Glutamatergic neuron (in vitro differentiated cells): Measurements from ENCODE around the gene ALG8. TPM values are rescaled to one million over a fixed set of nuclear protein-coding genes. Genes with fewer than 3 reads are reported as not detected.

Experiments used
- DNase-seq: peaks from one replicate; pipeline ENCODE4 v3.0.0; 2022
- H3K27ac Mint-ChIP-seq: one replicate; pipeline ENCODE4 v1.8.0; 2020; ENCODE audit warnings: mild to moderate bottlenecking, mixed read lengths, inconsistent platforms; ENCODE audit not compliant: unreplicated experiment
- H3K27me3 Mint-ChIP-seq: one replicate; pipeline ENCODE4 v1.8.0; 2020; ENCODE audit warnings: mild to moderate bottlenecking, moderate library complexity, mixed read lengths, inconsistent platforms; ENCODE audit not compliant: unreplicated experiment
- H3K36me3 Mint-ChIP-seq: one replicate; pipeline ENCODE4 v1.8.0; 2020; ENCODE audit warnings: mild to moderate bottlenecking, mixed read lengths, inconsistent platforms; ENCODE audit not compliant: unreplicated experiment
- H3K4me1 Mint-ChIP-seq: one replicate; pipeline ENCODE4 v1.8.0; 2020; ENCODE audit warnings: mild to moderate bottlenecking, low read depth, mixed read lengths, inconsistent platforms; ENCODE audit not compliant: unreplicated experiment
- H3K4me3 Mint-ChIP-seq: one replicate; pipeline ENCODE4 v1.8.0; 2020; ENCODE audit warnings: mild to moderate bottlenecking, mixed read lengths, inconsistent platforms; ENCODE audit not compliant: unreplicated experiment
- H3K9me3 Mint-ChIP-seq: one replicate; pipeline ENCODE4 v1.8.0; 2020; ENCODE audit warnings: mild to moderate bottlenecking, moderate library complexity, mixed read lengths, inconsistent platforms; ENCODE audit not compliant: unreplicated experiment
- CTCF ChIP-seq: fragments of 200-600 bp; sonication (generic); IDR thresholded peaks from one replicate; pipeline ENCODE4 v1.5.0; 2021; ENCODE audit not compliant: partially characterized antibody, unreplicated experiment
- long read RNA-seq: library from polyadenylated mRNA; unstranded; transcript quantifications from one replicate; pipeline ENCODE4 v2.0.0, GENCODE V29; 2020; ENCODE audit not compliant: unreplicated experiment
- total RNA-seq: library from RNA; stranded (reverse); fragmentation: NEBNext Ultra II Directional; extraction: Animal tissue kit (Norgen Biotek cat#: 25700); gene quantifications from one replicate; pipeline ENCODE4 v1.2.1, GENCODE V29; 2021; ENCODE audit not compliant: unreplicated experiment

The ALG8 gene
- 30.3 TPM for total RNA-seq
- long read RNA-seq, transcript ALG8-201 (13 exons, 1,675 nt), result major isoform, 15 of 27 reads
- long read RNA-seq, partial matches to known transcripts, result 0 of 27 reads
- long read RNA-seq, other reads (novel, unspliced or antisense), result 11 of 27 reads

DNA sequence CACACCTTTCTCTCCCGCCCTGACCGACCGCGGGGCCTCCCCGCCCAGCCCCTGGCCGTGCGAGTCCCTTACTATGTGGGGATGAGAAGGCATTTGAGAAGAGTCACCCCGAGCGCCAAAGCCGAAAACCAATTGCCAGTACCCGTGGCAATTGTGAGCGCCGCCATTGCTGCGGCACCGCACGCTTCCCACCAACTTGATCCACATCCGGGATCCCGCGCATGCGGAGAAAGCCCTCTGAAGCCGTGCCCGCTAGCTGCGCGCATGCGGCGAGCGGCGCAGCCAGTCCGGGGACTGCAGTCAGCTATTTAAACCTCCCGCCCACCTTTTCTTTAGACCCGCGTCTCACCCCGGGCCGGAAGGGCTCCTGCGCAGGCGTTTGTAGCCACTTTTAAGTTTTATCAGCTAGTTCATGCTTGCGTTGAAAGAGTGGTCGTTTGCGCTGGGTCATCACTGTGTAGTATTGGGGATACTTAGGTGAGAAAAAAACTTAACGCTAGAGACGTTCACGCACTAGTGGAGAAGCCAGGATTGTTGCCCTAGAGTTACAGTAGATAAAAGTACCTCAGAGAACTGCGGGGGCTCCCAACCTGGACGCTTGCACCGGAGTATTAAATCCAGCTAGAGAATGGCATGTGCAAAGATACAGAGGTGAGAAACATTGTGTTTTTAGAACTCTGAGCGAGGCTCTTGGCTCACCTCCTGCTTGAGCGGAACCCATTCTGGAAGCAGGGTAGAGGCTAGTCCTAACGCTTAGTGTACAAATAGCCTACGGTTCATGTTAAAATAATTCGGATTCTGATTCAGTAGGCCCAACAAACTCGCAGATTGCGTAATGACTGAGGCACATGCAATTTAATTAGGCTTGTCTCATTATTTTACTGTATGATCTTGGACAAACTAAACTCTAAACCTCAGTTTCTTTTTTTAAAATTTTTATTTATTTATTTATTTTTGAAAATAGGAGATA is at the start of gene ALG8:
TSS of gene ALG8 (minus strand) at position 205 of the 970 bp plus-strand sequence. CDS start at position 167, 38 bp downstream.
- Mint-ChIP-seq H3K4me3 (peak within 1 kb of the TSS; percentile 94), H3K27ac (peak within 1 kb of the TSS; percentile 48), H3K36me3 (no peaks in the 10 kb centered on the region), H3K4me1 (peaks cover 8% of the 10 kb centered on the region), H3K9me3 (peaks cover 3% of the 10 kb centered on the region), H3K27me3 (peaks cover 5% of the 10 kb centered on the region)
- DNase-seq, result peak; percentile 98
- no peak for TF ChIP-seq CTCF

- peak within 1 kb of the TSS; percentile 93 for H3K4me3 Mint-ChIP-seq
- peaks cover 11% of the 10 kb centered on the region for H3K9me3 Mint-ChIP-seq
- no peaks in the 10 kb centered on the region for H3K36me3 Mint-ChIP-seq
- DNase-seq, result peak; percentile 98
- TF ChIP-seq CTCF, result no peak
- peak within 1 kb of the TSS; percentile 70 for H3K27ac Mint-ChIP-seq
- peaks cover 28% of the 10 kb centered on the region for H3K4me1 Mint-ChIP-seq
- H3K27me3 Mint-ChIP-seq, result peaks cover 15% of the 10 kb centered on the region
These were observed 49.1 kb upstream of the ALG8 start, which contains the start of the genes KCTD21 and USP35 for GRCh38 chr11:78188286-78189173. KCTD21 (minus strand) TSS chr11:78188626; CDS start chr11:78174554, 14,072 bp downstream. USP35 (plus strand) TSS chr11:78188919; CDS start chr11:78196246, 7,327 bp downstream.

- Mint-ChIP-seq H3K4me3 (peak overlapping the region; percentile 93), H3K4me1 (peaks cover 25% of the 10 kb centered on the region)
These were observed 48.2 kb upstream of the ALG8 start for GRCh38 chr11:78187366-78188285.

More at GRCh38 chr11:78187366-78188285, 48.2 kb upstream of the ALG8 start:
- Mint-ChIP-seq H3K27ac (peak overlapping the region; percentile 70), H3K36me3 (no peaks in the 10 kb centered on the region), H3K27me3 (peaks cover 12% of the 10 kb centered on the region), H3K9me3 (peaks cover 8% of the 10 kb centered on the region)
- DNase-seq, result no peak
- TF ChIP-seq CTCF, result no peak
